Measurements from ENCODE around the gene RTCB.
"Not testable (repeated sequence)": the region's sequence is repeated elsewhere in the genome, so short reads cannot be mapped to it uniquely, and the experiment has no call there.

The RTCB gene

DNA sequence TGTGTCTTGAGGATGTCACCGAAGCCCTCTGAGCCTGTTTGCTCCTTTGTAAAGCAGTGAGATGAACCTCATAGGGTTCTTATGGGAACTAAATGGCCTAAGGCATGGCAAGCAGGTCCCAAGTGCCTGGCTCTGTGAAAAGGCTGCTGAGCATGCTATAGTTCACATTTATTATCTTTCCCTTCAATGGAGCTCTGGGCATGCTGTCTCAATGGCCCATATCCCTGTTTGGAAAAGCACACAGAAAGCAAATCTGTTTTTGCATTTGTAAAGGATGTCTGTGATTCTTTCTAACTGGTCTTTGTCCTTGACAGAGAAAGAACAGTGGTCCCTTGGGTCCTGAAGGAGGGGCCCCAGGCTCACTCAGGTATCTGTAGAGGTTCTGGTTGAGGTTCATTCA lies 26.4 kb downstream of the RTCB start:
- no peak for DNase-seq

- peak; percentile 82 for DNase-seq
Observed at GRCh38 chr22:32380991-32381390, 31.1 kb downstream of the RTCB start.

DNA sequence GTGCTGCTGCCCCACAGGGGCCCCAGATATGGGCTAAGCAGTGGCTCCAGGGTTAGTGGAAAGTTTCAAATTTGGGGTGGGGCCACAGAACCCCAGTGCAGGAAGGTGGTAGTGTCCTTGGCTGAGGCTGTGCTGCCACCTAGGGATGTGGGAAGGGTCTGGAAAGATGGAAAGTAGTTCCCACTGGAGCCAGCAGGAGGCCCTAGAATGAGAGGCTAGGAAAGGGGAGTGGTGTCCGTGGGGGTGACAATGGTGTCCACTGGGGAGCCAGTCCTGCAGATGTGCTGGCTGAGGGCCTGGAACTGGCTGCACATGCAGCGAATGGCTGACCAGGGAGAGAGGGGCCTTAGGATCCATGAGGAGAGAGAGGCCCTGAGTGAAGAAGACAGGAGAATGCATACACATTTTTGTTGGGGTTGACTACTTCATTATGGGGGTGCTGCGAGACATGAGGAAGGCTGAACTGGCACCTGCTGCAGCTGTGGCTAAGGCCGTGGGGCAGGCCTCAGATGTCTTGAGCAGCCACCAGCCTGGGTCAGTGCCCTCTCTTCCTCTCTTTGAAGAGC lies 33.3 kb downstream of the RTCB start:
- DNase-seq = peak; percentile 70

DNA sequence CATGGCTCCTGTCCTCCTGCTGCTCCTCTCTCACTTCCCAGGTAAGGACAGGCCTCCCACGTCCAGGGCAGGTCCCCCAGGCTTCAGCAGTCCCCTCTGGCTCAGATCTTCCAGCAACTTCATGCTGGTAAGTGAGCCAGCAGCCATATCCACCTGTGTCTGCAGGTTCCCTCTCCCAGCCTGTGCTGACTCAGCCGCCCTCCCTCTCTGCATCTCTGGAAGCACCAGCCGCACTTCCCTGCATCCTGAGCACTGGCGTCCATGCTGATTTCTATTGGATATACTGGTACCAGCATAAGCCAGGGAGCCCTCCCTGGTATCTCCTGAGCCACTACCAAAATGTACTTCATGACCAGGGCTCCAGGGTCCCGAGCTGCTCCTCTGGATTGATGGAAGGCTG lies 35.4 kb downstream of the RTCB start:
- no peak for DNase-seq

GRCh38 chr22:32375678-32376450 lies 36.2 kb downstream of the RTCB start:
- no peak for DNase-seq

- no peak for DNase-seq
Observed at GRCh38 chr22:32364210-32364609, 47.8 kb downstream of the RTCB start.

DNA sequence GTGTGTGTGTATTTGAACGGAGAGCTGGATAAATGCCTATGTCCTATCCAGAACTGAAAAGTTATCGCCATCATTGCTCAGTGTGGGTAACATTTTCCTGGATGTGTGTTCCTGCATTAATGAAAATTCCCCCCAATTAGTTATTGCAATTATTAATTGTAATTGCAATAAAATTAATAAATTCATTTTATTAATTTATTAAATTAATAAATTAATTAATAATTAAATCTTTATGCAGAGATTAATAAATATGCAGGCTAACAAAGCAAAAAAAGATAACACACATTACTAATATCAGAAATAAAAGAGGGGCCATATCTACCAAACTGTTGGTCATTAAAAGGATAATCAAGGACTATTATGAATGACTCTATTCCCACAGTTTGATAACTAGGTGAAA lies 50.8 kb downstream of the RTCB start:
- no peak for DNase-seq

DNA sequence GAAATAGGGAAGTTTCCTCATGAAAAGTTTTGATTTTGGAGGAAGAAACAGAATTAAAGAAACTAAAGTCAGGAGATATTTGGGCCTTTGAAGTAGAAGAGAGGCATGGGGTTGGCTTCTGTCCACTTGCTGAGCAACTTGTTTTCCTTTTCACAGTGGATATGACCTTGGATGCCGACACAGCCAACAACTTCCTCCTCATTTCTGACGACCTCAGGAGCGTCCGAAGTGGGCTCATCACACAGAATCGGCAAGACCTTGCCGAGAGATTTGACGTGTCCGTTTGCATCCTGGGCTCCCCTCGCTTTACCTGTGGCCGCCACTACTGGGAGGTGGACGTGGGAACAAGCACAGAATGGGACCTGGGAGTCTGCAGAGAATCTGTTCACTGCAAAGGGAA lies 52.0 kb downstream of the RTCB start:
- DNase-seq = not testable (repeated sequence)

GRCh38 chr22:32357567-32357966 lies 54.5 kb downstream of the RTCB start, which contains the start of gene RFPL3:
RFPL3 (plus strand) TSS chr22:32357867; CDS start chr22:32358072, 205 bp downstream.
- not testable (repeated sequence) for DNase-seq

GRCh38 chr22:32355760-32356159 lies 56.3 kb downstream of the RTCB start:
- peak; percentile 71 for DNase-seq

- peak; percentile 32 for DNase-seq
Observed at GRCh38 chr22:32354360-32355351, 57.4 kb downstream of the RTCB start.

GRCh38 chr22:32353840-32354239 lies 58.2 kb downstream of the RTCB start:
- no peak for DNase-seq

DNA sequence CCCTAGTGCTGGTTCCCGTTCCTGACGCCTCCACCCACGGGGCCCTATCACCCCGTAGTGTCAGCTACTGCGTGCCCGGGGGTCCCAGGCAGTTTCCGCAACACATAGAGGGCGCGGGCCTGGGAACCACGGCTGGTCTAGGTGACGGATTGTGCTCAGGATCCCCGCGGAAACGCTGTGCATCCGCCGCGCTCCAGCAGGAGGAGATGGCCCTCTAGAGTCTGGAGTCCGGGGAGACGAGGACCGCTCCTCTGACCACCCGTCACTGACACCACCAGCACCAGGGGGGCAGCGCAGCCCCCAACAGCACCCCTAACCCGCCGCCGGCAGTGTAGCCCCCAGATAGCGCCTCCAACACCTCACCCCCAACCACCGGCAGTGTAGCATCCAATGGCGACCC lies 58.8 kb downstream of the RTCB start:
- DNase-seq = no peak

GRCh38 chr22:32352681-32353080 lies 59.4 kb downstream of the RTCB start:
- DNase-seq = no peak

- DNase-seq = not testable (repeated sequence)
Observed at GRCh38 chr22:32351875-32352274, 60.2 kb downstream of the RTCB start.

DNA sequence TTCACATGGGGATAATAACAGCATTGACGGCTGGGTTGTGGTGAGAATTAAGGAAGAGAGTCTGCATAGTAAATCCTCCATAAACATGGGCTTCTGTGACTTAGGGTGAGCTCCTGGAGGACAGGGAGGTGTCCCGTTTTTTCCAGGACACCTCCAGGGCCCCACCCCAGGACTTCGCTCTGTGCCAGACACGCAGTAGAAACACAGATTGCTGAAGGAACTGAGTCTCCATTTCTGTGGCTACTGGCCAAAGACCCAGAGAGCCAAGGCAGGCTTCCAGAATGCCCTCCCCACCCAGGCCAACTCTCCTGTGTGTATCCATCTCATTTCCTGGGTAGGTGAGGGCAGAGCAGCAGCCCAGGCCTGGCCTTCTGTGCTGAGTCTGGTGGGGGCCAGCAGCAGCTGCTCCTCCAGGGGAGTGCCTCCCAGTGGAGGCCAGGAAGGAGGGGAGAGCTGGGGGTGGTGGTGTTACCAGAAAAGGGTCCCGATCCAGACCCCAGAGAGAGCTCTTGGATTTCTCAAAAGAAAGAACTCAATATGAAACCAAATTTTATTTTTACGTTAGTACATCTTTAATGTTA lies 63.9 kb downstream of the RTCB start:
- DNase-seq = no peak

DNA sequence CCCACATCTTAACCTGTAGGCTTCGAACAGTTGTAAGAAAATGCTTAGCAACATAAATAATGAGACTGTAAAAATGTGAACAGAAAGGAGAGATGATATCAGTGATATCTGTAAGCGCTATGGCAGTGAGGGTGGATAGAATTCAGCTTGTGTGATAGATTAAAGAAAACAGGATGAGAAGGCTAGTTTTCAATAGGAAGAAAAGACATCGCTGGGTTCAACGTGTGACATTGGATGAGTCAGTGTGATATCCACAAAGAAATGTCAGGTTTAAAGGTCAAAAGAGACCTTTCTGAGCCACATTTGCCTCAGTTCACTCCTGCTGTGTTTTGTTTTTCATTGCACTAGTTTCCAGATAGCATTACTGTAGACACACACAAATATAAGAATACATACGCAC lies 68.1 kb downstream of the RTCB start:
- DNase-seq = no peak

DNA sequence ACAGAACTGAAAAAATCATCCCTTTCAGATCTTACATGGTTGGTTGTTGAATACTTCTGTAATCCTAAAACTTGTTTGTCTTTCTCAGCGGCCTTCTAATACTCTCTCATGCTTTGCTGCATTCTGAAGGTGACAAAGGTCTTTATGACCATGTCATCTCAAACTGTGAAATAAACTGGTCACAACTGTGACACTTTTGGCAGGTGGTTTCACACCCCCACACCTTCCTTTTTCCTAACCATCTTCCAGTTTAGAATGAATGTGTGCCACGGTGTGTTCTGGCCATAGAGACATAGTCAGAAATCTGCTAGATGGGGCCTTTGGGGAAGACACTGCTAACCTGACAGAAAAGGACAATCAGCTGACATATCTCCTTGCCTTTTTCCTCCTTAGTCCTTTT lies 69.1 kb downstream of the RTCB start:
- DNase-seq = no peak

- no peak for DNase-seq
Observed at GRCh38 chr22:32341122-32341740, 70.8 kb downstream of the RTCB start.

- DNase-seq = no peak
Observed at GRCh38 chr22:32340411-32340810, 71.6 kb downstream of the RTCB start.

DNA sequence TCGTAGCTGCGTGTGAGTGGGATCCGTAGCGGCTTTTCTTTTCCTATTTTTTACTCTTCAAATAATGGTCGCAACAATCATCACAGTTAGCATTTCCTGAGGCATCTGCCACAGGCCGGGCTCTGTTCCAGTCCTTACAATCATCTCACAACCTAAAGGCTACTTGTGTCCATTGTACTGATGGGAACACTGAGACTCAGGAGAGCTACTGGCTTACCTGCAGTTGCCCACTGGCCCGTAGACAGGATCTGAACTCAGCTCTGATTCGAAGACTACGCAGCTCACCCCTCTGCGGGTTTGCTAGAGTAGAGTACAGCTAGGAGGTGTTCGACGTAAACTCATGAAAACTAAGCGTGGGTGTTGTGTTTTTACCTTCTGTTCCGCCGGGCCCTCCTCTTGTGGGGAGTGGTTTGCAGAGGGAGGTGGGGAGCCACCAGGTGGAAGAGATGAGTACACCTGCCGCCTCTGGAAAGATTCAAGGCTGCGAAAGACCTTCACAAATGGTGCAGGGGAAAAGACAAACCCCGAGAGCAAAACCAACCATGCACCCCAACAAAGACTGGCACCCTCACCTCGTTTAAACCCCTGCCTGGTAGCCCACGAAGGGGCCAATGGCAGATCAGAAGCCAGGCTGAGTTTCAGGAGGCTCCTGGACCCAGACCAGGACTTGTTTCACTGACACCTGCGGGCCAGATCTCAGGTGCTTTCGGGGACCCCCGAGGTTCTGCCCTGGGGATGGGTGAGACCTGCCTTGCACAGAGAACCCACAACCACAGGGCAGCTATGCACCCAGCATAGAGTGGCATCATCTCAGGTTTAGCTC lies 72.6 kb downstream of the RTCB start:
- no peak for DNase-seq

- DNase-seq = peak; percentile 9
Observed at GRCh38 chr22:32338757-32339156, 73.3 kb downstream of the RTCB start.
